Calu3 (cell line): Measurements from ENCODE around the gene ZBTB44. TPM values are rescaled to one million over a fixed set of nuclear protein-coding genes. Genes with fewer than 3 reads are reported as not detected.

Experiments
- BruUV-seq: library from RNA; stranded (reverse); fragments of 400-500 nt; replicated peaks from 2 replicates; lab custom pipeline; 2021; lab: Mats Ljungman, UMichigan
- CTCF ChIA-PET: fragments of 300-600 bp; sonication (Branson Sonifier 250); formaldehyde crosslinking; loops from one replicate; lab custom pipeline; 2022; ENCODE audit warnings: antibody characterized with exemption; lab: Charles Lee
- DNase-seq: peaks from one replicate; pipeline ENCODE4 v3.0.0; 2022
- H3K27ac Mint-ChIP-seq: one replicate; pipeline ENCODE4 v1.8.0; 2022; ENCODE audit warnings: mixed read lengths; ENCODE audit not compliant: unreplicated experiment
- H3K27me3 Mint-ChIP-seq: one replicate; pipeline ENCODE4 v1.8.0; 2022; ENCODE audit warnings: mixed read lengths; ENCODE audit not compliant: unreplicated experiment
- H3K36me3 Mint-ChIP-seq: one replicate; pipeline ENCODE4 v1.8.0; 2022; ENCODE audit warnings: mild to moderate bottlenecking, moderate library complexity, mixed read lengths; ENCODE audit not compliant: insufficient read depth, unreplicated experiment
- H3K4me1 Mint-ChIP-seq: one replicate; pipeline ENCODE4 v1.8.0; 2022; ENCODE audit warnings: mild to moderate bottlenecking, low read depth, mixed read lengths; ENCODE audit not compliant: unreplicated experiment
- H3K4me3 Mint-ChIP-seq: one replicate; pipeline ENCODE4 v1.8.0; 2022; ENCODE audit warnings: mild to moderate bottlenecking, low read depth, moderate library complexity, mixed read lengths; ENCODE audit not compliant: unreplicated experiment
- H3K9me3 Mint-ChIP-seq: one replicate; pipeline ENCODE4 v1.8.0; 2022; ENCODE audit warnings: low read depth, mixed read lengths; ENCODE audit not compliant: unreplicated experiment
- CTCF ChIP-seq: fragments of 200-600 bp; IDR thresholded peaks from one replicate; pipeline ENCODE4 v1.8.0; 2022; ENCODE audit warnings: antibody characterized with exemption; ENCODE audit not compliant: unreplicated experiment
- intact Hi-C: fragments of 100-400 bp; cut with micrococcal nuclease; formaldehyde crosslinking; loops from one replicate; pipeline ENCODE4 v1.10.0; 2022; ENCODE audit not compliant: unreplicated experiment
- total RNA-seq: library from RNA; stranded (reverse); gene quantifications from 2 replicates; pipeline ENCODE4 v1.2.3, GENCODE V29; 2022

Gene ZBTB44
- total RNA-seq, 1 experiment from 2014 or later, result 29.7 TPM

GRCh38 chr11:130314184-130314749 lies 450 bp downstream of the ZBTB44 start:
- Mint-ChIP-seq H3K27ac (peak overlapping the region; percentile 64), H3K27me3 (no peaks in the 10 kb centered on the region)
- intact Hi-C loops, result loop anchor here (10.0 kb wide), 1 partner anchor 71 kb away; no protein-coding TSS in a partner anchor

GRCh38 chr11:130313383-130314183 lies 1.1 kb downstream of the ZBTB44 start:
- H3K4me1 Mint-ChIP-seq, result peaks cover 40% of the 10 kb centered on the region
- TF ChIP-seq CTCF, result no peak
- H3K9me3 Mint-ChIP-seq, result no peaks in the 10 kb centered on the region
- no peak for DNase-seq
- H3K27me3 Mint-ChIP-seq, result no peaks in the 10 kb centered on the region
- intact Hi-C loops, result loop anchor here (10.0 kb wide), 1 partner anchor 71 kb away; no protein-coding TSS in a partner anchor
- BruUV-seq, result TSS peak; percentile 57
- H3K36me3 Mint-ChIP-seq, result peaks cover 29% of the 10 kb centered on the region
- H3K27ac Mint-ChIP-seq, result peak overlapping the region; percentile 64
- CTCF ChIA-PET, result no interaction called here
- peak overlapping the region; percentile 76 for H3K4me3 Mint-ChIP-seq

More at GRCh38 chr11:130314184-130314749, 450 bp downstream of the ZBTB44 start:
- Mint-ChIP-seq H3K4me1 (peaks cover 46% of the 10 kb centered on the region), H3K9me3 (no peaks in the 10 kb centered on the region), H3K36me3 (peaks cover 29% of the 10 kb centered on the region), H3K4me3 (peak overlapping the region; percentile 76)
- CTCF ChIA-PET, result no interaction called here
- DNase-seq, result peak; percentile 63
- no peak for TF ChIP-seq CTCF
- no TSS peak for BruUV-seq

- CTCF ChIA-PET, result no interaction called here
- Mint-ChIP-seq H3K27me3 (no peaks in the 10 kb centered on the region), H3K9me3 (no peaks in the 10 kb centered on the region), H3K27ac (no peak overlapping the region), H3K36me3 (peaks cover 29% of the 10 kb centered on the region), H3K4me3 (peak overlapping the region; percentile 76), H3K4me1 (peaks cover 28% of the 10 kb centered on the region)
- no peak for TF ChIP-seq CTCF
- intact Hi-C loops, result loop anchor here (10.0 kb wide), 1 partner anchor 73 kb away; no protein-coding TSS in a partner anchor
- no TSS peak for BruUV-seq
- no peak for DNase-seq
Observed at GRCh38 chr11:130312046-130312445, 2.7 kb downstream of the ZBTB44 start.

- peaks cover 28% of the 10 kb centered on the region for H3K36me3 Mint-ChIP-seq
- CTCF ChIA-PET, result interaction anchor here (0.5 kb wide), 1 partner anchor 88 kb away, joined by 3 read pairs; no protein-coding TSS in a partner anchor
- no peaks in the 10 kb centered on the region for H3K9me3 Mint-ChIP-seq
- no peaks in the 10 kb centered on the region for H3K27me3 Mint-ChIP-seq
- DNase-seq, result no peak
- TF ChIP-seq CTCF, result no peak
- no peak overlapping the region for H3K4me3 Mint-ChIP-seq
- peaks cover 14% of the 10 kb centered on the region for H3K4me1 Mint-ChIP-seq
- intact Hi-C loops, result loop anchor here (10.0 kb wide), 1 partner anchor 74 kb away; no protein-coding TSS in a partner anchor
- H3K27ac Mint-ChIP-seq, result no peak overlapping the region
- BruUV-seq, result no TSS peak
Observed at GRCh38 chr11:130310622-130311021, 4.1 kb downstream of the ZBTB44 start.
